Stimulated activated CD8-positive, alpha-beta memory T cell treated with anti-CD3 and anti-CD28 coated beads, Interleukin-7, amount 100 ng/mL, for 1 hour (primary cell): ENCODE measurements around the gene CDK9.
"Not testable (repeated sequence)": the region's sequence is repeated elsewhere in the genome, so short reads cannot be mapped to it uniquely, and the experiment has no call there.

Experiments used
- DNase-seq, 2 donors: peaks; one replicate each; pipeline ENCODE4 v3.0.0-alpha.2; 2020; ENCODE audit warnings: low read depth in 2 of 2

CDK9 gene

GRCh38 chr9:127785933-127786772 is at the start of gene CDK9:
CDK9 (plus strand) TSS chr9:127786034; CDS start chr9:127786149, 115 bp downstream.
- peak; percentile 83 to 87 for DNase-seq

- no peak for DNase-seq
Measured at GRCh38 chr9:127738666-127739065, 47.2 kb upstream of the CDK9 start.

- DNase-seq, result no peak
Measured at GRCh38 chr9:127739614-127740330, 46.1 kb upstream of the CDK9 start.

GRCh38 chr9:127741831-127742434 is 43.9 kb upstream of the CDK9 start:
- DNase-seq, result no peak

GRCh38 chr9:127742435-127743088 is 43.3 kb upstream of the CDK9 start:
- DNase-seq, result no peak

GRCh38 chr9:127744398-127745110 is 41.3 kb upstream of the CDK9 start:
- DNase-seq, result no peak

GRCh38 chr9:127746959-127747569 is 38.8 kb upstream of the CDK9 start:
- DNase-seq, result no peak

- no peak for DNase-seq
Measured at GRCh38 chr9:127749090-127749787, 36.6 kb upstream of the CDK9 start.

- DNase-seq, result no peak
Measured at GRCh38 chr9:127751269-127752054, 34.4 kb upstream of the CDK9 start.

GRCh38 chr9:127753148-127753547 is 32.7 kb upstream of the CDK9 start:
- no peak for DNase-seq

- no peak for DNase-seq
Measured at GRCh38 chr9:127753622-127754021, 32.2 kb upstream of the CDK9 start.

- DNase-seq, result no peak
Measured at GRCh38 chr9:127754099-127755060, 31.5 kb upstream of the CDK9 start.

- DNase-seq, result no peak
Measured at GRCh38 chr9:127755061-127756060, 30.5 kb upstream of the CDK9 start.

- DNase-seq, result no peak
Measured at GRCh38 chr9:127756233-127756632, 29.6 kb upstream of the CDK9 start.

GRCh38 chr9:127756776-127757175 is 29.1 kb upstream of the CDK9 start:
- not testable (repeated sequence) for DNase-seq

GRCh38 chr9:127758843-127759242 is 27.0 kb upstream of the CDK9 start:
- no peak for DNase-seq

- DNase-seq, result no peak
Measured at GRCh38 chr9:127761061-127761460, 24.8 kb upstream of the CDK9 start.
